Measurements from ENCODE around the gene FBXW4. TPM values are rescaled to one million over a fixed set of nuclear protein-coding genes. Genes with fewer than 3 reads are reported as not detected.

FBXW4 gene
- total and polyA plus RNA-seq, 10 of the 15 experiments (the other 5 are each of a cell fraction or from before 2014, with no cell fraction given): 5.7 to 42.0 (median 27.5) TPM

DNA sequence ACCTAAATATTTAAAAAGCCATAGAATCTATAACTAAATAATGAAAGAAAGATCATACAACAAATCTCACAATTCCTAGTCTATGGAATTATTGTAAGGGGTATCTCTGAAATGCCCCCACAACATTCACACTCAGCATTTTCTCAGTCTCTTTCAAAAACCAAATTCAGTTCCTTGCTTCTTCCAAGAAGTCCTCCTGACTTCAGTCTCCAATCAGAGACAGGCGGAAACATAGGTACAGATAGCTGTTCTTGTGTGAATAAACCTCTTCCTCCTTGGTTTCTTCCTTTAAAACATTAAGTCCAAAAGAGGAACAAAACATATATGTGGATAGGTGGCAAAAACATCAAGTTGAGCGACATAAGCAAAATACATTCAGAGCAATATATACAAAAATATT, 13.9 kb upstream of the FBXW4 start:
- in situ Hi-C loops (cut with MboI) (no loop called here), intact Hi-C loops (cut with micrococcal nuclease; ENCODE audit: unreplicated experiment) (no loop called here)
- Histone ChIP-seq H3K27ac (ENCODE audit: control insufficient read depth, insufficient read depth) (no peak overlapping the region), H4K20me1 (ENCODE audit: control insufficient read depth, insufficient read depth) (no peaks in the 10 kb centered on the region), H3K27me3 (replicated peaks in 1 of 2; ENCODE audit: control insufficient read depth in 2 of 2, insufficient read depth in 2 of 2, low read length in 1 of 2) (no peaks in the 10 kb centered on the region), H3K9me3 (replicated peaks; ENCODE audit: control insufficient read depth, insufficient read depth, low read length) (no peaks in the 10 kb centered on the region), H3K4me3 (no peak overlapping the region), H3K36me3 (ENCODE audit: control insufficient read depth in 2 of 2, insufficient read depth in 2 of 2, low read length in 1 of 2) (no peaks in the 10 kb centered on the region), H3K79me2 (ENCODE audit: control insufficient read depth, insufficient read depth, low read length) (no peaks in the 10 kb centered on the region), H2AFZ (ENCODE audit: control insufficient read depth, low read depth, low read length) (no peak overlapping the region), H3K9ac (ENCODE audit: control insufficient read depth, insufficient read depth, low read length) (no peak overlapping the region), H3K4me1 (ENCODE audit: control insufficient read depth, insufficient read depth, low read length) (peaks cover 7% of the 10 kb centered on the region), H3K4me2 (ENCODE audit: control insufficient read depth, insufficient read depth) (no peak overlapping the region)
- no peak for FAIRE-seq
- no peak for ATAC-seq
- CTCF ChIA-PET: interaction anchor here (0.8 to 1.8 kb wide), 4 partner anchors 9 to 106 kb away, joined by 3 to 6 read pairs (median 3); no protein-coding TSS in a partner anchor
- 76% methylated on average over 2 of the region's 2 CpGs for WGBS (ENCODE audit: insufficient coverage, insufficient replicate concordance, low lambda C conversion rate, missing lambda C conversion rate)
- RAD21 ChIA-PET (ENCODE audit: unreplicated experiment): interaction anchor here (1.4 kb wide), 1 partner anchor 106 kb away, joined by 3 read pairs; no protein-coding TSS in a partner anchor
- POLR2A ChIA-PET: interaction anchor here (0.9 kb wide), 1 partner anchor 28 kb away, joined by 3 read pairs; no protein-coding TSS in a partner anchor
- no peak for DNase-seq (ENCODE audit: low read depth, low spot score)
- TF ChIP-seq ESRRA (IDR thresholded peaks at IDR 0.05; ENCODE audit: low read length) (no peak), RBBP5 (conservative IDR thresholded peaks at IDR 0.05) (no peak), ZBED1 (IDR thresholded peaks at IDR 0.05; ENCODE audit: borderline replicate concordance) (no peak), SREBF1 (IDR thresholded peaks at IDR 0.05; ENCODE audit: low read length) (no peak), POU2F2 (IDR thresholded peaks at IDR 0.05; ENCODE audit: borderline replicate concordance, low read depth, low read length) (no peak), HDAC2 (IDR thresholded peaks at IDR 0.05) (no peak), LARP7 (IDR thresholded peaks at IDR 0.05) (no peak), BRCA1 (IDR thresholded peaks at IDR 0.05; ENCODE audit: low read depth, low read length) (no peak), NFYA (IDR thresholded peaks at IDR 0.05; ENCODE audit: borderline replicate concordance, low read depth, low read length) (no peak)
- TF ChIP-seq, protein P1, sequence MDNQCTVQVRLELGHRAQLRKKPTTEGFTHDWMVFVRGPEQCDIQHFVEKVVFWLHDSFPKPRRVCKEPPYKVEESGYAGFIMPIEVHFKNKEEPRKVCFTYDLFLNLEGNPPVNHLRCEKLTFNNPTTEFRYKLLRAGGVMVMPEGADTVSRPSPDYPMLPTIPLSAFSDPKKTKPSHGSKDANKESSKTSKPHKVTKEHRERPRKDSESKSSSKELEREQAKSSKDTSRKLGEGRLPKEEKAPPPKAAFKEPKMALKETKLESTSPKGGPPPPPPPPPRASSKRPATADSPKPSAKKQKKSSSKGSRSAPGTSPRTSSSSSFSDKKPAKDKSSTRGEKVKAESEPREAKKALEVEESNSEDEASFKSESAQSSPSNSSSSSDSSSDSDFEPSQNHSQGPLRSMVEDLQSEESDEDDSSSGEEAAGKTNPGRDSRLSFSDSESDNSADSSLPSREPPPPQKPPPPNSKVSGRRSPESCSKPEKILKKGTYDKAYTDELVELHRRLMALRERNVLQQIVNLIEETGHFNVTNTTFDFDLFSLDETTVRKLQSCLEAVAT (IDR thresholded peaks at IDR 0.05): no peak
- TF ChIP-seq, protein P2, sequence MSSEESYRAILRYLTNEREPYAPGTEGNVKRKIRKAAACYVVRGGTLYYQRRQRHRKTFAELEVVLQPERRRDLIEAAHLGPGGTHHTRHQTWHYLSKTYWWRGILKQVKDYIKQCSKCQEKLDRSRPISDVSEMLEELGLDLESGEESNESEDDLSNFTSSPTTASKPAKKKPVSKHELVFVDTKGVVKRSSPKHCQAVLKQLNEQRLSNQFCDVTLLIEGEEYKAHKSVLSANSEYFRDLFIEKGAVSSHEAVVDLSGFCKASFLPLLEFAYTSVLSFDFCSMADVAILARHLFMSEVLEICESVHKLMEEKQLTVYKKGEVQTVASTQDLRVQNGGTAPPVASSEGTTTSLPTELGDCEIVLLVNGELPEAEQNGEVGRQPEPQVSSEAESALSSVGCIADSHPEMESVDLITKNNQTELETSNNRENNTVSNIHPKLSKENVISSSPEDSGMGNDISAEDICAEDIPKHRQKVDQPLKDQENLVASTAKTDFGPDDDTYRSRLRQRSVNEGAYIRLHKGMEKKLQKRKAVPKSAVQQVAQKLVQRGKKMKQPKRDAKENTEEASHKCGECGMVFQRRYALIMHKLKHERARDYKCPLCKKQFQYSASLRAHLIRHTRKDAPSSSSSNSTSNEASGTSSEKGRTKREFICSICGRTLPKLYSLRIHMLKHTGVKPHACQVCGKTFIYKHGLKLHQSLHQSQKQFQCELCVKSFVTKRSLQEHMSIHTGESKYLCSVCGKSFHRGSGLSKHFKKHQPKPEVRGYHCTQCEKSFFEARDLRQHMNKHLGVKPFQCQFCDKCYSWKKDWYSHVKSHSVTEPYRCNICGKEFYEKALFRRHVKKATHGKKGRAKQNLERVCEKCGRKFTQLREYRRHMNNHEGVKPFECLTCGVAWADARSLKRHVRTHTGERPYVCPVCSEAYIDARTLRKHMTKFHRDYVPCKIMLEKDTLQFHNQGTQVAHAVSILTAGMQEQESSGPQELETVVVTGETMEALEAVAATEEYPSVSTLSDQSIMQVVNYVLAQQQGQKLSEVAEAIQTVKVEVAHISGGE (CRISPR knock-in tag; IDR thresholded peaks at IDR 0.05): no peak
- no TSS peak for BruUV-seq (replicated peaks)
- SMC1A ChIA-PET (ENCODE audit: uncharacterized antibody, unreplicated experiment): interaction anchor here (0.7 to 1.6 kb wide), 3 partner anchors 9 to 301 kb away, joined by 3 read pairs; no protein-coding TSS in a partner anchor

All from GM12878 (cell line).